GM21717 (cell line): ENCODE results near the gene PROM2.

Experiments used
- ATAC-seq: cut with Tn5 transposase; IDR thresholded peaks from one replicate; pipeline ENCODE4 v1.9.1; 2021; ENCODE audit warnings: mild to moderate bottlenecking, moderate library complexity; ENCODE audit not compliant: unreplicated experiment

The PROM2 gene

GRCh38 chr2:95305380-95306061 is 31.3 kb downstream of the PROM2 start:
- ATAC-seq, result no peak

GRCh38 chr2:95306336-95306895 is 32.2 kb downstream of the PROM2 start:
- ATAC-seq, result no peak

- no peak for ATAC-seq
Measured at GRCh38 chr2:95307036-95307435, 32.8 kb downstream of the PROM2 start.

GRCh38 chr2:95307878-95308277 is 33.6 kb downstream of the PROM2 start:
- ATAC-seq, result no peak

- no peak for ATAC-seq
Measured at GRCh38 chr2:95308426-95308990, 34.3 kb downstream of the PROM2 start.

GRCh38 chr2:95309599-95309998 is 35.4 kb downstream of the PROM2 start:
- ATAC-seq, result no peak

GRCh38 chr2:95310216-95310615 is 36.0 kb downstream of the PROM2 start:
- no peak for ATAC-seq

- ATAC-seq, result no peak
Measured at GRCh38 chr2:95310651-95311050, 36.4 kb downstream of the PROM2 start.

- no peak for ATAC-seq
Measured at GRCh38 chr2:95311815-95312542, 37.7 kb downstream of the PROM2 start.

- ATAC-seq, result no peak
Measured at GRCh38 chr2:95312543-95313201, 38.4 kb downstream of the PROM2 start.

GRCh38 chr2:95313296-95314131 is 39.3 kb downstream of the PROM2 start:
- no peak for ATAC-seq

GRCh38 chr2:95314598-95314963 is 40.3 kb downstream of the PROM2 start:
- ATAC-seq, result no peak

- ATAC-seq, result no peak
Measured at GRCh38 chr2:95314964-95315611, 40.8 kb downstream of the PROM2 start.

- ATAC-seq, result no peak
Measured at GRCh38 chr2:95315801-95316411, 41.7 kb downstream of the PROM2 start.

GRCh38 chr2:95316466-95317122 is 42.3 kb downstream of the PROM2 start:
- no peak for ATAC-seq

- no peak for ATAC-seq
Measured at GRCh38 chr2:95317123-95317500, 42.9 kb downstream of the PROM2 start.

- no peak for ATAC-seq
Measured at GRCh38 chr2:95317665-95318425, 43.6 kb downstream of the PROM2 start.

- no peak for ATAC-seq
Measured at GRCh38 chr2:95318431-95319220, 44.4 kb downstream of the PROM2 start.
